DMS114 treated with DMSO at 0.1 percent for 48 hours (cell line): ENCODE results near the gene PDLIM7.
"Not testable (repeated sequence)": the region's sequence is repeated elsewhere in the genome, so short reads cannot be mapped to it uniquely, and the experiment has no call there.

Source experiments
- DNase-seq: peaks from one replicate; lab custom pipeline; 2025; ENCODE audit not compliant: unreplicated experiment; lab: John Stamatoyannopoulos, UW

The PDLIM7 gene

GRCh38 chr5:177497292-177498012 lies at the start of gene PDLIM7:
Gene PDLIM7 (minus strand): TSS chr5:177497604. CDS start chr5:177496512, 1,092 bp downstream.
- peak; percentile 95 for DNase-seq

- DNase-seq, result no peak
These were observed 48.9 kb upstream of the PDLIM7 start for GRCh38 chr5:177546258-177546741.

- no peak for DNase-seq
These were observed 48.3 kb upstream of the PDLIM7 start for GRCh38 chr5:177545487-177546257.

- no peak for DNase-seq
These were observed 45.5 kb upstream of the PDLIM7 start for GRCh38 chr5:177542816-177543465.

GRCh38 chr5:177540438-177540837 lies 43.0 kb upstream of the PDLIM7 start:
- no peak for DNase-seq

- no peak for DNase-seq
These were observed 42.0 kb upstream of the PDLIM7 start for GRCh38 chr5:177539411-177539810.

- DNase-seq, result no peak
These were observed 41.5 kb upstream of the PDLIM7 start for GRCh38 chr5:177538876-177539275.

- DNase-seq, result no peak
These were observed 40.3 kb upstream of the PDLIM7 start for GRCh38 chr5:177537389-177538361.

GRCh38 chr5:177536386-177536785 lies 39.0 kb upstream of the PDLIM7 start:
- DNase-seq, result no peak

- DNase-seq, result no peak
These were observed 37.7 kb upstream of the PDLIM7 start for GRCh38 chr5:177535125-177535524.

- not testable (repeated sequence) for DNase-seq
These were observed 37.0 kb upstream of the PDLIM7 start for GRCh38 chr5:177534433-177534832.

- no peak for DNase-seq
These were observed 34.0 kb upstream of the PDLIM7 start for GRCh38 chr5:177531209-177531940.

- no peak for DNase-seq
These were observed 33.2 kb upstream of the PDLIM7 start for GRCh38 chr5:177530638-177531037.

- no peak for DNase-seq
These were observed 32.1 kb upstream of the PDLIM7 start for GRCh38 chr5:177529247-177530203.

GRCh38 chr5:177528631-177529030 lies 31.2 kb upstream of the PDLIM7 start:
- no peak for DNase-seq

GRCh38 chr5:177527595-177527994 lies 30.2 kb upstream of the PDLIM7 start:
- no peak for DNase-seq

- DNase-seq, result no peak
These were observed 29.4 kb upstream of the PDLIM7 start for GRCh38 chr5:177526791-177527190.

- no peak for DNase-seq
These were observed 28.8 kb upstream of the PDLIM7 start for GRCh38 chr5:177526191-177526590.
